ENCODE results near the gene JARID2.

JARID2 gene

GRCh38 chr6:15555101-15556038, 309.5 kb downstream of the JARID2 start:
- DNase-seq: no peak

- DNase-seq: no peak
Measured at GRCh38 chr6:15556711-15557110, 310.8 kb downstream of the JARID2 start.

GRCh38 chr6:15557174-15557573, 311.3 kb downstream of the JARID2 start:
- DNase-seq: no peak

GRCh38 chr6:15560713-15561112, 314.8 kb downstream of the JARID2 start:
- no peak for DNase-seq

- no peak for DNase-seq
Measured at GRCh38 chr6:15561447-15562199, 315.8 kb downstream of the JARID2 start.

GRCh38 chr6:15562977-15563376, 317.1 kb downstream of the JARID2 start:
- DNase-seq: no peak

- no peak for DNase-seq
Measured at GRCh38 chr6:15569035-15569995, 323.4 kb downstream of the JARID2 start.

- DNase-seq: no peak
Measured at GRCh38 chr6:15570171-15570570, 324.3 kb downstream of the JARID2 start.
